K562 (cell line): ENCODE measurements around the gene NFIB. TPM values are rescaled to one million over a fixed set of nuclear protein-coding genes. Genes with fewer than 3 reads are reported as not detected.
A peak's percentile ranks its signal among the peaks of the same experiment; 100 is the strongest.

ENCODE experiments used
- ETV5 ChIP-seq: sonication (generic); formaldehyde crosslinking; IDR thresholded peaks from 2 replicates; pipeline ENCODE4 v1.4.0; 2020; ENCODE audit warnings: low read depth, mild to moderate bottlenecking, missing genetic modification reagents
- FIP1L1 ChIP-seq: fragments of 200-400 bp; formaldehyde crosslinking; IDR thresholded peaks from 2 replicates; pipeline ENCODE4 v1.6.1; 2018; ENCODE audit warnings: mild to moderate bottlenecking, low read depth, low read length; ENCODE audit not compliant: poor library complexity, severe bottlenecking
- HIVEP1 ChIP-seq: fragments of 250-450 bp; sonication (Bioruptor Pico); IDR thresholded peaks from 2 replicates; pipeline ENCODE4 v1.4.0; 2020; ENCODE audit warnings: mild to moderate bottlenecking
- HMG20B ChIP-seq: fragments of 250-450 bp; sonication (Bioruptor Pico); IDR thresholded peaks from 2 replicates; pipeline ENCODE4 v1.5.0; 2021; ENCODE audit warnings: mild to moderate bottlenecking
- MCM3 ChIP-seq: fragments of 450-650 bp; IDR thresholded peaks from 2 replicates; pipeline ENCODE4 v1.6.1; 2016
- MEF2D ChIP-seq: conservative IDR thresholded peaks from 2 replicates; pipeline ENCODE4 v1.6.1; 2016; ENCODE audit warnings: low read depth, missing genetic modification characterization, missing compliant biosample characterization
- NFXL1 ChIP-seq: fragments of 450-650 bp; formaldehyde crosslinking; IDR thresholded peaks from 2 replicates; pipeline ENCODE4 v1.4.0; 2021; ENCODE audit warnings: mild to moderate bottlenecking
- NR3C1 ChIP-seq: sonication (generic); formaldehyde crosslinking; IDR thresholded peaks from 2 replicates; pipeline ENCODE4 v1.8.1; 2022; ENCODE audit warnings: missing genetic modification reagents
- TRIM28 ChIP-seq: fragments of 450-650 bp; IDR thresholded peaks from 2 replicates; pipeline ENCODE4 v1.6.1; 2017
- ZNF224 ChIP-seq: sonication (generic); formaldehyde crosslinking; IDR thresholded peaks from 2 replicates; pipeline ENCODE4 v1.8.0; 2022; ENCODE audit warnings: mild to moderate bottlenecking, missing genetic modification reagents
- polyA plus RNA-seq, 8 experiments: library from polyadenylated mRNA; depleted of rRNA in 4 of 8; stranded (reverse) in 5 of 8; unstranded in 3 of 8; fragments of >200 nt; fragmentation: Nextera tagmentation in 2 of 8; fragmentation: Illumina TruSeq in 1 of 8; extraction: Ambion mirVana in 2 of 8; extraction: Trizol in 1 of 8; gene quantifications; 2 replicates each; pipeline versions ENCODE4 v1.2.1 to v1.2.3, GENCODE V29; 2011 to 2014; ENCODE audit warnings: inconsistent platforms in 1 of 8, missing spikeins in 1 of 8
- total RNA-seq, 7 experiments: library from RNA; depleted of rRNA in 6 of 7; stranded (reverse); fragments of >200 nt in 6 of 7; fragmentation: Illumina TruSeq in 2 of 7; extraction: Trizol in 2 of 7; gene quantifications; 2 replicates each; pipeline versions ENCODE4 v1.2.1 to v1.2.3, GENCODE V29; 2011 to 2021; ENCODE audit warnings: low replicate concordance in 1 of 7
- TF ChIP-seq, protein P1 (sequence below): fragments of 200-800 bp; sonication (Bioruptor generic); IDR thresholded peaks from 2 replicates; pipeline ENCODE4 v1.6.1; 2017; ENCODE audit warnings: missing genetic modification characterization, missing compliant biosample characterization
- TF ChIP-seq, protein P2 (sequence below): sonication (generic); formaldehyde crosslinking; IDR thresholded peaks from 2 replicates; pipeline ENCODE4 v1.8.1; 2023; ENCODE audit warnings: missing genetic modification reagents, mild to moderate bottlenecking, borderline replicate concordance
- TF ChIP-seq, protein P3 (sequence below), 2 experiments: fragments of 450-650 bp; conservative IDR thresholded peaks; 2 replicates each; pipeline ENCODE4 v1.6.1; 2017; ENCODE audit warnings: mild to moderate bottlenecking in 2 of 2, moderate library complexity in 2 of 2
- TF ChIP-seq, protein P4 (sequence below): fragments of 250-450 bp; sonication (Bioruptor Pico); IDR thresholded peaks from 2 replicates; pipeline ENCODE4 v1.8.0; 2022; ENCODE audit warnings: moderate library complexity, mild to moderate bottlenecking, inconsistent platforms
- TF ChIP-seq, protein P5 (sequence below): fragments of 250-450 bp; sonication (Bioruptor Pico); IDR thresholded peaks from 2 replicates; pipeline ENCODE4 v1.5.0; 2021
- TF ChIP-seq, protein P6 (sequence below), 2 experiments: fragments of 450-650 bp; IDR thresholded peaks; 2 replicates each; pipeline ENCODE4 v1.6.1; 2016

NFIB gene
- total and polyA plus RNA-seq, 9 of the 15 experiments (the other 6 are each of a cell fraction or from before 2014, with no cell fraction given), result 1.2 to 3.3 (median 1.9) TPM

DNA sequence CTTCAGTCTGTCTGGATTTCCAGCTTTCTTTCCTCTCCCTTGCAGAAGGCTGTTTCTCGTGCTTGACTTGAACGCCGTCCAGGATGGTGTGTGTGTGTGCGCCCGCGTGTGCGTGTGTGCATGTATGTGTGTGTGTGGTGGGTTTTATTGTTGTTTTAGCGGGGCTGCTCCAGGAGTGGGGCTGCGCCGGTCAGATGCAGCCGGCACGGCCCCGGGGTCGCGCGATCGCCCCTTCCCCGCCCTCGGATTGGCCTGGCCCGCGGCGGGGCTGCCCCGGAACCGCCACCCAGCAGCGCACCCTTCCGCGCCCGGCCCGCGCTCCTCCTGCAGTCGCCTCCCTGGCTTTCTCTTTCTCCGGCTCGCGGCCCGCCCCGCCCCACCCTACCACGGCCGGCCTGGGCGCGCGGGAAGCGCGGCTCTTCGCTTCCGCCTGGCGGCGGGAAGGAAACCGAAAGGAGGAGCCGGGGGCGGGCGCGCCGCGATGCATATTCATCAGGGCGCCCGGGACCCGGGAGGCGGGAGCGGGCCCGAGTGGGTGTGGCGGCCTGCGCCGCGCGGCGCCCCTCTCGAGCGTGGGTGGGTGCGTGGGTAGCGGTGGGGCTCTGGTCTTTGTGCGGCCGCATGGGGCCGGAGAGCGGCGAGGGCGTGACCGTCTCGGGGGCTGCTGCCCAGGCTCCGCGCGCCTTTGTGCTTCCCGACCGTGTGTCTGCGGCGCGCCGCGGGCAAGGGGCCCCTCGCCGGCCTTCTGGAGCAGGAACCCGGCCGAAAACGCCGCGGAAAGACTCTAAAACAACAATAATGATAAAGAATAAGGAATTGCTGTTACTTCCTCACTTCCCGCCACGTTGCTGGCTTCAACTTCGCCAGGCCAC lies 8.5 kb upstream of the NFIB start (continued):
- TF ChIP-seq NR3C1 (CRISPR knock-in tag), result peak; percentile 67; the same call in 1 of the 2 replicates
- no peak for TF ChIP-seq HIVEP1
- TF ChIP-seq MEF2D, result no peak
- TF ChIP-seq, protein P1, sequence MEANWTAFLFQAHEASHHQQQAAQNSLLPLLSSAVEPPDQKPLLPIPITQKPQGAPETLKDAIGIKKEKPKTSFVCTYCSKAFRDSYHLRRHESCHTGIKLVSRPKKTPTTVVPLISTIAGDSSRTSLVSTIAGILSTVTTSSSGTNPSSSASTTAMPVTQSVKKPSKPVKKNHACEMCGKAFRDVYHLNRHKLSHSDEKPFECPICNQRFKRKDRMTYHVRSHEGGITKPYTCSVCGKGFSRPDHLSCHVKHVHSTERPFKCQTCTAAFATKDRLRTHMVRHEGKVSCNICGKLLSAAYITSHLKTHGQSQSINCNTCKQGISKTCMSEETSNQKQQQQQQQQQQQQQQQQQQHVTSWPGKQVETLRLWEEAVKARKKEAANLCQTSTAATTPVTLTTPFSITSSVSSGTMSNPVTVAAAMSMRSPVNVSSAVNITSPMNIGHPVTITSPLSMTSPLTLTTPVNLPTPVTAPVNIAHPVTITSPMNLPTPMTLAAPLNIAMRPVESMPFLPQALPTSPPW (CRISPR knock-in tag), result peak; percentile 83
- no peak for TF ChIP-seq MCM3
- TF ChIP-seq, protein P2, sequence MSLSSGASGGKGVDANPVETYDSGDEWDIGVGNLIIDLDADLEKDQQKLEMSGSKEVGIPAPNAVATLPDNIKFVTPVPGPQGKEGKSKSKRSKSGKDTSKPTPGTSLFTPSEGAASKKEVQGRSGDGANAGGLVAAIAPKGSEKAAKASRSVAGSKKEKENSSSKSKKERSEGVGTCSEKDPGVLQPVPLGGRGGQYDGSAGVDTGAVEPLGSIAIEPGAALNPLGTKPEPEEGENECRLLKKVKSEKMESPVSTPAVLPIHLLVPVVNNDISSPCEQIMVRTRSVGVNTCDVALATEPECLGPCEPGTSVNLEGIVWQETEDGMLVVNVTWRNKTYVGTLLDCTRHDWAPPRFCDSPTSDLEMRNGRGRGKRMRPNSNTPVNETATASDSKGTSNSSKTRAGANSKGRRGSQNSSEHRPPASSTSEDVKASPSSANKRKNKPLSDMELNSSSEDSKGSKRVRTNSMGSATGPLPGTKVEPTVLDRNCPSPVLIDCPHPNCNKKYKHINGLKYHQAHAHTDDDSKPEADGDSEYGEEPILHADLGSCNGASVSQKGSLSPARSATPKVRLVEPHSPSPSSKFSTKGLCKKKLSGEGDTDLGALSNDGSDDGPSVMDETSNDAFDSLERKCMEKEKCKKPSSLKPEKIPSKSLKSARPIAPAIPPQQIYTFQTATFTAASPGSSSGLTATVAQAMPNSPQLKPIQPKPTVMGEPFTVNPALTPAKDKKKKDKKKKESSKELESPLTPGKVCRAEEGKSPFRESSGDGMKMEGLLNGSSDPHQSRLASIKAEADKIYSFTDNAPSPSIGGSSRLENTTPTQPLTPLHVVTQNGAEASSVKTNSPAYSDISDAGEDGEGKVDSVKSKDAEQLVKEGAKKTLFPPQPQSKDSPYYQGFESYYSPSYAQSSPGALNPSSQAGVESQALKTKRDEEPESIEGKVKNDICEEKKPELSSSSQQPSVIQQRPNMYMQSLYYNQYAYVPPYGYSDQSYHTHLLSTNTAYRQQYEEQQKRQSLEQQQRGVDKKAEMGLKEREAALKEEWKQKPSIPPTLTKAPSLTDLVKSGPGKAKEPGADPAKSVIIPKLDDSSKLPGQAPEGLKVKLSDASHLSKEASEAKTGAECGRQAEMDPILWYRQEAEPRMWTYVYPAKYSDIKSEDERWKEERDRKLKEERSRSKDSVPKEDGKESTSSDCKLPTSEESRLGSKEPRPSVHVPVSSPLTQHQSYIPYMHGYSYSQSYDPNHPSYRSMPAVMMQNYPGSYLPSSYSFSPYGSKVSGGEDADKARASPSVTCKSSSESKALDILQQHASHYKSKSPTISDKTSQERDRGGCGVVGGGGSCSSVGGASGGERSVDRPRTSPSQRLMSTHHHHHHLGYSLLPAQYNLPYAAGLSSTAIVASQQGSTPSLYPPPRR (CRISPR knock-in tag), result no peak
- TF ChIP-seq ETV5 (CRISPR knock-in tag), result no peak
- no peak for TF ChIP-seq ZNF224 (CRISPR knock-in tag)
- TF ChIP-seq FIP1L1, result peak; percentile 39
- TF ChIP-seq, protein P3, sequence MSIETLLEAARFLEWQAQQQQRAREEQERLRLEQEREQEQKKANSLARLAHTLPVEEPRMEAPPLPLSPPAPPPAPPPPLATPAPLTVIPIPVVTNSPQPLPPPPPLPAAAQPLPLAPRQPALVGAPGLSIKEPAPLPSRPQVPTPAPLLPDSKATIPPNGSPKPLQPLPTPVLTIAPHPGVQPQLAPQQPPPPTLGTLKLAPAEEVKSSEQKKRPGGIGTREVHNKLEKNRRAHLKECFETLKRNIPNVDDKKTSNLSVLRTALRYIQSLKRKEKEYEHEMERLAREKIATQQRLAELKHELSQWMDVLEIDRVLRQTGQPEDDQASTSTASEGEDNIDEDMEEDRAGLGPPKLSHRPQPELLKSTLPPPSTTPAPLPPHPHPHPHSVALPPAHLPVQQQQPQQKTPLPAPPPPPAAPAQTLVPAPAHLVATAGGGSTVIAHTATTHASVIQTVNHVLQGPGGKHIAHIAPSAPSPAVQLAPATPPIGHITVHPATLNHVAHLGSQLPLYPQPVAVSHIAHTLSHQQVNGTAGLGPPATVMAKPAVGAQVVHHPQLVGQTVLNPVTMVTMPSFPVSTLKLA (conservative IDR thresholded peaks at IDR 0.05), result peak in 1 of 2 experiments; percentile 67
- TF ChIP-seq TRIM28, result no peak
- TF ChIP-seq HMG20B (CRISPR knock-in tag), result no peak
- TF ChIP-seq NFXL1 (CRISPR knock-in tag), result no peak
- TF ChIP-seq, protein P4, sequence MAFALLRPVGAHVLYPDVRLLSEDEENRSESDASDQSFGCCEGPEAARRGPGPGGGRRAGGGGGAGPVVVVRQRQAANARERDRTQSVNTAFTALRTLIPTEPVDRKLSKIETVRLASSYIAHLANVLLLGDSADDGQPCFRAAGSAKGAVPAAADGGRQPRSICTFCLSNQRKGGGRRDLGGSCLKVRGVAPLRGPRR (CRISPR knock-in tag), result no peak
- TF ChIP-seq, protein P5, sequence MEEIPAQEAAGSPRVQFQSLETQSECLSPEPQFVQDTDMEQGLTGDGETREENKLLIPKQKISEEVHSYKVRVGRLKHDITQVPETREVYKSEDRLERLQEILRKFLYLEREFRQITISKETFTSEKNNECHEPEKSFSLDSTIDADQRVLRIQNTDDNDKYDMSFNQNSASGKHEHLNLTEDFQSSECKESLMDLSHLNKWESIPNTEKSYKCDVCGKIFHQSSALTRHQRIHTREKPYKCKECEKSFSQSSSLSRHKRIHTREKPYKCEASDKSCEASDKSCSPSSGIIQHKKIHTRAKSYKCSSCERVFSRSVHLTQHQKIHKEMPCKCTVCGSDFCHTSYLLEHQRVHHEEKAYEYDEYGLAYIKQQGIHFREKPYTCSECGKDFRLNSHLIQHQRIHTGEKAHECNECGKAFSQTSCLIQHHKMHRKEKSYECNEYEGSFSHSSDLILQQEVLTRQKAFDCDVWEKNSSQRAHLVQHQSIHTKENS, result no peak
- TF ChIP-seq, protein P6, sequence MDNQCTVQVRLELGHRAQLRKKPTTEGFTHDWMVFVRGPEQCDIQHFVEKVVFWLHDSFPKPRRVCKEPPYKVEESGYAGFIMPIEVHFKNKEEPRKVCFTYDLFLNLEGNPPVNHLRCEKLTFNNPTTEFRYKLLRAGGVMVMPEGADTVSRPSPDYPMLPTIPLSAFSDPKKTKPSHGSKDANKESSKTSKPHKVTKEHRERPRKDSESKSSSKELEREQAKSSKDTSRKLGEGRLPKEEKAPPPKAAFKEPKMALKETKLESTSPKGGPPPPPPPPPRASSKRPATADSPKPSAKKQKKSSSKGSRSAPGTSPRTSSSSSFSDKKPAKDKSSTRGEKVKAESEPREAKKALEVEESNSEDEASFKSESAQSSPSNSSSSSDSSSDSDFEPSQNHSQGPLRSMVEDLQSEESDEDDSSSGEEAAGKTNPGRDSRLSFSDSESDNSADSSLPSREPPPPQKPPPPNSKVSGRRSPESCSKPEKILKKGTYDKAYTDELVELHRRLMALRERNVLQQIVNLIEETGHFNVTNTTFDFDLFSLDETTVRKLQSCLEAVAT (IDR thresholded peaks at IDR 0.05), result peak in 1 of 2 experiments; percentile 69; a peak in 2 of 4 replicates
